BLaER1 treated with 17β-estradiol and CSF1 and Interleukin-3, amounts not matched to agents 10 nM and 100 nM (cell line): ENCODE data around the gene DHX8.
"Not testable (repeated sequence)": the region's sequence is repeated elsewhere in the genome, so short reads cannot be mapped to it uniquely, and the experiment has no call there.

Experiments
- H3K27ac ChIP-seq, 11 experiments: shearing (Covaris generic); formaldehyde crosslinking; 2 replicates each; pipeline ENCODE4 v1.8.1; 2022
- H3K27me3 ChIP-seq, 11 experiments: shearing (Covaris generic); formaldehyde crosslinking; 2 replicates each; pipeline ENCODE4 v1.8.1; 2022
- H3K36me3 ChIP-seq, 11 experiments: shearing (Covaris generic); formaldehyde crosslinking; 2 replicates each; pipeline ENCODE4 v1.8.1; 2022
- H3K4me1 ChIP-seq, 10 experiments: shearing (Covaris generic); formaldehyde crosslinking; 2 replicates each; pipeline ENCODE4 v1.8.1; 2022
- H3K4me2 ChIP-seq, 11 experiments: shearing (Covaris generic); formaldehyde crosslinking; 2 replicates each; pipeline ENCODE4 v1.8.1; 2022
- H3K4me3 ChIP-seq, 10 experiments: shearing (Covaris generic); formaldehyde crosslinking; 2 replicates each; pipeline ENCODE4 v1.8.1; 2022
- H3K9ac ChIP-seq, 11 experiments: shearing (Covaris generic); formaldehyde crosslinking; 2 replicates each; pipeline ENCODE4 v1.8.1; 2022
- H3K9me3 ChIP-seq, 11 experiments: shearing (Covaris generic); formaldehyde crosslinking; replicated peaks in 1 of 11; 2 replicates each; pipeline ENCODE4 v1.8.1; 2022
- H4K20me1 ChIP-seq, 11 experiments: shearing (Covaris generic); formaldehyde crosslinking; 2 replicates each; pipeline ENCODE4 v1.8.1; 2022
- Cebpa-rat ChIP-seq, 11 experiments: shearing (Covaris generic); IDR thresholded peaks; 2 replicates each; pipeline ENCODE4 v1.8.1; 2022

Gene DHX8

GRCh38 chr17:43445009-43445589, 38.7 kb upstream of the DHX8 start:
- Histone ChIP-seq H3K9me3 (0 out of 22 replicates have a peak, but pooled peaks cover 0 to 4% (median 0%) of the 10 kb centered on the region in 11 experiments), H3K9ac (no peak overlapping the region), H3K27ac (no peak overlapping the region), H3K36me3 (no peaks in the 10 kb centered on the region), H4K20me1 (no peaks in the 10 kb centered on the region), H3K4me1 (no peaks in the 10 kb centered on the region), H3K4me3 (no peak overlapping the region), H3K4me2 (no peak overlapping the region), H3K27me3 (no peaks in the 10 kb centered on the region)
- TF ChIP-seq Cebpa-rat (IDR thresholded peaks at IDR 0.05), result no peak

- Histone ChIP-seq H3K36me3 (no peaks in the 10 kb centered on the region), H3K9ac (no peak overlapping the region)
Observed at GRCh38 chr17:43446773-43447172, 37.0 kb upstream of the DHX8 start.

GRCh38 chr17:43448720-43449469, 34.9 kb upstream of the DHX8 start:
- no peaks in the 10 kb centered on the region for H3K36me3 ChIP-seq
- no peak overlapping the region for H3K9ac ChIP-seq
- peaks cover 0 to 17% (median 5%) of the 10 kb centered on the region in 11 experiments; a peak in 10 of 22 replicates for H3K9me3 ChIP-seq
- no peaks in the 10 kb centered on the region for H3K4me1 ChIP-seq
- no peak overlapping the region for H3K4me3 ChIP-seq
- no peaks in the 10 kb centered on the region for H3K27me3 ChIP-seq
- no peaks in the 10 kb centered on the region for H4K20me1 ChIP-seq
- H3K4me2 ChIP-seq, result no peak overlapping the region
- TF ChIP-seq Cebpa-rat (IDR thresholded peaks at IDR 0.05), result no peak
- H3K27ac ChIP-seq, result no peak overlapping the region

More at GRCh38 chr17:43446773-43447172, 37.0 kb upstream of the DHX8 start:
- Histone ChIP-seq H3K27ac (no peak overlapping the region), H3K4me1 (no peaks in the 10 kb centered on the region), H3K4me2 (no peak overlapping the region), H3K4me3 (no peak overlapping the region), H3K27me3 (no peaks in the 10 kb centered on the region), H3K9me3 (peaks cover 0 to 14% (median 4%) of the 10 kb centered on the region in 11 experiments; a peak in 10 of 22 replicates), H4K20me1 (no peaks in the 10 kb centered on the region)
- no peak for TF ChIP-seq Cebpa-rat (IDR thresholded peaks at IDR 0.05)

- no peak overlapping the region for H3K4me2 ChIP-seq
- no peak for TF ChIP-seq Cebpa-rat (IDR thresholded peaks at IDR 0.05)
Observed at GRCh38 chr17:43449470-43450248, 34.1 kb upstream of the DHX8 start.

GRCh38 chr17:43450791-43451190, 33.0 kb upstream of the DHX8 start:
- H3K4me1 ChIP-seq, H3K27me3 ChIP-seq, H3K9ac ChIP-seq, H4K20me1 ChIP-seq, H3K27ac ChIP-seq, H3K36me3 ChIP-seq, H3K4me3 ChIP-seq, H3K4me2 ChIP-seq: not testable (repeated sequence)
- H3K9me3 ChIP-seq, result peaks cover 0 to 17% (median 5%) of the 10 kb centered on the region in 11 experiments; a peak in 10 of 22 replicates

More at GRCh38 chr17:43449470-43450248, 34.1 kb upstream of the DHX8 start:
- H3K27me3 ChIP-seq, result no peaks in the 10 kb centered on the region
- no peaks in the 10 kb centered on the region for H3K4me1 ChIP-seq
- no peaks in the 10 kb centered on the region for H3K36me3 ChIP-seq
- no peaks in the 10 kb centered on the region for H4K20me1 ChIP-seq
- H3K9ac ChIP-seq, result no peak overlapping the region
- H3K27ac ChIP-seq, result no peak overlapping the region
- H3K9me3 ChIP-seq, result peaks cover 0 to 17% (median 5%) of the 10 kb centered on the region in 11 experiments; a peak in 10 of 22 replicates
- H3K4me3 ChIP-seq, result no peak overlapping the region

- not testable (repeated sequence) for H3K4me2 ChIP-seq, H3K27ac ChIP-seq, H3K4me3 ChIP-seq, H3K27me3 ChIP-seq, H4K20me1 ChIP-seq, H3K36me3 ChIP-seq, H3K9ac ChIP-seq
- Histone ChIP-seq H3K4me1 (peaks cover 4 to 11% (median 8%) of the 10 kb centered on the region in 10 experiments; a peak in 19 of 20 replicates), H3K9me3 (peaks cover 0 to 15% (median 5%) of the 10 kb centered on the region in 11 experiments; a peak in 10 of 22 replicates)
Observed at GRCh38 chr17:43451741-43452140, 32.0 kb upstream of the DHX8 start.

- peaks cover 8 to 27% (median 16%) of the 10 kb centered on the region in 10 experiments; a peak in 19 of 20 replicates for H3K4me1 ChIP-seq
- H3K9me3 ChIP-seq, result peaks cover 0 to 15% (median 5%) of the 10 kb centered on the region in 11 experiments; a peak in 10 of 22 replicates
- no peaks in the 10 kb centered on the region for H3K27me3 ChIP-seq
- H3K4me3 ChIP-seq, result no peak overlapping the region
- H3K27ac ChIP-seq, result no peak overlapping the region
- no peak overlapping the region for H3K9ac ChIP-seq
- H3K4me2 ChIP-seq, result no peak overlapping the region
- no peaks in the 10 kb centered on the region for H3K36me3 ChIP-seq
- no peaks in the 10 kb centered on the region for H4K20me1 ChIP-seq
- no peak for TF ChIP-seq Cebpa-rat (IDR thresholded peaks at IDR 0.05)
Observed at GRCh38 chr17:43453331-43453812, 30.4 kb upstream of the DHX8 start.

- no peak overlapping the region for H3K9ac ChIP-seq
- H3K4me3 ChIP-seq, result no peak overlapping the region
- peaks cover 8 to 34% (median 19%) of the 10 kb centered on the region in 10 experiments; a peak in 19 of 20 replicates for H3K4me1 ChIP-seq
- no peak overlapping the region for H3K4me2 ChIP-seq
- no peaks in the 10 kb centered on the region for H3K36me3 ChIP-seq
- H4K20me1 ChIP-seq, result no peaks in the 10 kb centered on the region
- TF ChIP-seq Cebpa-rat (IDR thresholded peaks at IDR 0.05), result no peak
- H3K27me3 ChIP-seq, result no peaks in the 10 kb centered on the region
- H3K9me3 ChIP-seq, result peaks cover 0 to 15% (median 5%) of the 10 kb centered on the region in 11 experiments; a peak in 10 of 22 replicates
- no peak overlapping the region for H3K27ac ChIP-seq
Observed at GRCh38 chr17:43454868-43455267, 28.9 kb upstream of the DHX8 start.

GRCh38 chr17:43456029-43456428, 27.7 kb upstream of the DHX8 start:
- Histone ChIP-seq H3K9ac (no peak overlapping the region), H3K27ac (no peak overlapping the region), H3K9me3 (peaks cover 0 to 12% (median 5%) of the 10 kb centered on the region in 11 experiments; a peak in 10 of 22 replicates), H3K36me3 (no peaks in the 10 kb centered on the region), H3K4me1 (peaks cover 8 to 34% (median 19%) of the 10 kb centered on the region in 10 experiments; a peak in 19 of 20 replicates), H3K4me2 (peak overlapping the region in 9 of 11 experiments; percentile 32 to 81 (median 66); a peak in 14 of 22 replicates), H4K20me1 (no peaks in the 10 kb centered on the region), H3K4me3 (no peak overlapping the region), H3K27me3 (no peaks in the 10 kb centered on the region)
- 0 out of 22 replicates have a peak, but pooled peaks of 1 of the 11 experiments have one; percentile 16 for TF ChIP-seq Cebpa-rat (IDR thresholded peaks at IDR 0.05)
